HCT116 (cell line): ENCODE measurements around the gene SSX4B.

Experiments used
- EZH2 ChIP-seq: fragments of 200-600 bp; sonication (generic); IDR thresholded peaks from 2 replicates; pipeline ENCODE4 v1.6.1; 2017; ENCODE audit warnings: antibody characterized with exemption, mixed run types
- JUND ChIP-seq: IDR thresholded peaks from 2 replicates; pipeline ENCODE4 v1.6.1; 2012
- SIN3A ChIP-seq: IDR thresholded peaks from 2 replicates; pipeline ENCODE4 v1.6.1; 2012; ENCODE audit warnings: low read depth
- TF ChIP-seq, protein P1 (sequence below): IDR thresholded peaks from 2 replicates; pipeline ENCODE4 v1.6.1; 2012; ENCODE audit warnings: low read depth

GRCh38 chrX:48451708-48452107 lies 39.9 kb upstream of the SSX4B start:
- no peak for TF ChIP-seq SIN3A
- TF ChIP-seq, protein P1, sequence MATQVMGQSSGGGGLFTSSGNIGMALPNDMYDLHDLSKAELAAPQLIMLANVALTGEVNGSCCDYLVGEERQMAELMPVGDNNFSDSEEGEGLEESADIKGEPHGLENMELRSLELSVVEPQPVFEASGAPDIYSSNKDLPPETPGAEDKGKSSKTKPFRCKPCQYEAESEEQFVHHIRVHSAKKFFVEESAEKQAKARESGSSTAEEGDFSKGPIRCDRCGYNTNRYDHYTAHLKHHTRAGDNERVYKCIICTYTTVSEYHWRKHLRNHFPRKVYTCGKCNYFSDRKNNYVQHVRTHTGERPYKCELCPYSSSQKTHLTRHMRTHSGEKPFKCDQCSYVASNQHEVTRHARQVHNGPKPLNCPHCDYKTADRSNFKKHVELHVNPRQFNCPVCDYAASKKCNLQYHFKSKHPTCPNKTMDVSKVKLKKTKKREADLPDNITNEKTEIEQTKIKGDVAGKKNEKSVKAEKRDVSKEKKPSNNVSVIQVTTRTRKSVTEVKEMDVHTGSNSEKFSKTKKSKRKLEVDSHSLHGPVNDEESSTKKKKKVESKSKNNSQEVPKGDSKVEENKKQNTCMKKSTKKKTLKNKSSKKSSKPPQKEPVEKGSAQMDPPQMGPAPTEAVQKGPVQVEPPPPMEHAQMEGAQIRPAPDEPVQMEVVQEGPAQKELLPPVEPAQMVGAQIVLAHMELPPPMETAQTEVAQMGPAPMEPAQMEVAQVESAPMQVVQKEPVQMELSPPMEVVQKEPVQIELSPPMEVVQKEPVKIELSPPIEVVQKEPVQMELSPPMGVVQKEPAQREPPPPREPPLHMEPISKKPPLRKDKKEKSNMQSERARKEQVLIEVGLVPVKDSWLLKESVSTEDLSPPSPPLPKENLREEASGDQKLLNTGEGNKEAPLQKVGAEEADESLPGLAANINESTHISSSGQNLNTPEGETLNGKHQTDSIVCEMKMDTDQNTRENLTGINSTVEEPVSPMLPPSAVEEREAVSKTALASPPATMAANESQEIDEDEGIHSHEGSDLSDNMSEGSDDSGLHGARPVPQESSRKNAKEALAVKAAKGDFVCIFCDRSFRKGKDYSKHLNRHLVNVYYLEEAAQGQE, result no peak
- TF ChIP-seq EZH2, result no peak
- TF ChIP-seq JUND, result no peak
